Mesodermal cell (in vitro differentiated cells): ENCODE results near the gene HTT-AS.

Experiments
- H3K27ac ChIP-seq: 2 replicates; pipeline ENCODE4 v1.7.0; 2013; ENCODE audit warnings: mild to moderate bottlenecking, low read depth, low read length, moderate library complexity; ENCODE audit not compliant: severe bottlenecking
- H3K36me3 ChIP-seq: 2 replicates; pipeline ENCODE4 v1.7.1; 2013; ENCODE audit warnings: mild to moderate bottlenecking, low read length, moderate library complexity; ENCODE audit not compliant: control insufficient read depth, insufficient read depth
- H3K4me1 ChIP-seq: one replicate; pipeline ENCODE4 v1.7.1; 2013; ENCODE audit warnings: mild to moderate bottlenecking, low read length; ENCODE audit not compliant: insufficient read depth, control insufficient read depth, poor library complexity, severe bottlenecking
- H3K4me3 ChIP-seq: 2 replicates; pipeline ENCODE4 v1.7.0; 2013; ENCODE audit warnings: low read length, control low read depth, mild to moderate bottlenecking; ENCODE audit not compliant: insufficient read depth, poor library complexity, severe bottlenecking; ENCODE audit errors: extremely low read depth
- H3K9me3 ChIP-seq: 2 replicates; pipeline ENCODE4 v1.7.1; 2013; ENCODE audit warnings: mild to moderate bottlenecking, low read length, moderate library complexity; ENCODE audit not compliant: control insufficient read depth
- WGBS, 2 experiments: methylation state at CpG; one replicate each; pipeline ENCODE4 v1.1.5; 2013; ENCODE audit warnings: missing lambda C conversion rate in 2 of 2; ENCODE audit not compliant: insufficient coverage in 2 of 2; 5-methylcytosine and 5-hydroxymethylcytosine counted together

HTT-AS gene

GRCh38 chr4:3039706-3040366, 34.5 kb downstream of the HTT-AS start:
- no peaks in the 10 kb centered on the region for H3K4me1 ChIP-seq
- H3K36me3 ChIP-seq, result no peaks in the 10 kb centered on the region
- H3K9me3 ChIP-seq, result no peaks in the 10 kb centered on the region
- H3K27ac ChIP-seq, result no peak overlapping the region
- no peak overlapping the region for H3K4me3 ChIP-seq
- WGBS, 2 experiments, result 81 to 83% methylated on average over 7 to 8 of the region's 8 CpGs

GRCh38 chr4:3037957-3038461, 36.3 kb downstream of the HTT-AS start:
- Histone ChIP-seq H3K27ac (no peak overlapping the region), H3K4me3 (no peak overlapping the region), H3K4me1 (no peaks in the 10 kb centered on the region), H3K9me3 (no peaks in the 10 kb centered on the region), H3K36me3 (no peaks in the 10 kb centered on the region)
- 90 to 97% methylated on average over 3 to 5 of the region's 6 CpGs for WGBS, 2 experiments

- H3K4me3 ChIP-seq, result no peak overlapping the region
- 93 to 96% methylated on average over 19 to 20 of the region's 21 CpGs for WGBS, 2 experiments
- no peaks in the 10 kb centered on the region for H3K36me3 ChIP-seq
- no peak overlapping the region for H3K27ac ChIP-seq
- no peaks in the 10 kb centered on the region for H3K4me1 ChIP-seq
- H3K9me3 ChIP-seq, result no peaks in the 10 kb centered on the region
Observed at GRCh38 chr4:3036131-3036952, 38.0 kb downstream of the HTT-AS start.

- WGBS, 2 experiments, result 80 to 83% methylated on average over 1 to 3 of the region's 6 CpGs
- Histone ChIP-seq H3K4me3 (no peak overlapping the region), H3K36me3 (no peaks in the 10 kb centered on the region), H3K27ac (no peak overlapping the region), H3K4me1 (no peaks in the 10 kb centered on the region), H3K9me3 (no peaks in the 10 kb centered on the region)
Observed at GRCh38 chr4:3035674-3036073, 38.7 kb downstream of the HTT-AS start.

GRCh38 chr4:3035249-3035648, 39.1 kb downstream of the HTT-AS start:
- no peaks in the 10 kb centered on the region for H3K4me1 ChIP-seq
- H3K4me3 ChIP-seq, result no peak overlapping the region
- no peak overlapping the region for H3K27ac ChIP-seq
- H3K9me3 ChIP-seq, result no peaks in the 10 kb centered on the region
- 93% methylated on average over 7 of the region's 8 CpGs for WGBS, 2 experiments
- H3K36me3 ChIP-seq, result no peaks in the 10 kb centered on the region

GRCh38 chr4:3034231-3034630, 40.1 kb downstream of the HTT-AS start:
- H3K36me3 ChIP-seq, result no peaks in the 10 kb centered on the region
- H3K4me3 ChIP-seq, result no peak overlapping the region
- H3K9me3 ChIP-seq, result no peaks in the 10 kb centered on the region
- no peak overlapping the region for H3K27ac ChIP-seq
- no peaks in the 10 kb centered on the region for H3K4me1 ChIP-seq
- 93 to 97% methylated on average over 7 of the region's 8 CpGs for WGBS, 2 experiments

- Histone ChIP-seq H3K9me3 (no peaks in the 10 kb centered on the region), H3K36me3 (no peaks in the 10 kb centered on the region), H3K27ac (no peak overlapping the region), H3K4me3 (no peak overlapping the region), H3K4me1 (no peaks in the 10 kb centered on the region)
- WGBS, 2 experiments, result 92 to 93% methylated on average over 10 to 11 of the region's 12 CpGs
Observed at GRCh38 chr4:3031357-3032082, 42.8 kb downstream of the HTT-AS start.

GRCh38 chr4:3030566-3031356, 43.6 kb downstream of the HTT-AS start:
- Histone ChIP-seq H3K27ac (no peak overlapping the region), H3K4me3 (no peak overlapping the region), H3K36me3 (no peaks in the 10 kb centered on the region), H3K9me3 (no peaks in the 10 kb centered on the region), H3K4me1 (no peaks in the 10 kb centered on the region)
- WGBS, 2 experiments, result 86 to 91% methylated on average over 15 to 18 of the region's 18 CpGs

GRCh38 chr4:3029464-3029863, 44.9 kb downstream of the HTT-AS start:
- no peaks in the 10 kb centered on the region for H3K36me3 ChIP-seq
- H3K27ac ChIP-seq, result no peak overlapping the region
- no peak overlapping the region for H3K4me3 ChIP-seq
- H3K9me3 ChIP-seq, result no peaks in the 10 kb centered on the region
- WGBS, 2 experiments, result 92 to 98% methylated on average over 8 to 9 of the region's 9 CpGs
- no peaks in the 10 kb centered on the region for H3K4me1 ChIP-seq

GRCh38 chr4:3026540-3026939, 47.8 kb downstream of the HTT-AS start:
- Histone ChIP-seq H3K9me3 (no peaks in the 10 kb centered on the region), H3K36me3 (no peaks in the 10 kb centered on the region), H3K27ac (no peak overlapping the region), H3K4me1 (no peaks in the 10 kb centered on the region), H3K4me3 (no peak overlapping the region)
- 94 to 95% methylated on average over 7 to 8 of the region's 9 CpGs for WGBS, 2 experiments
